NCI-H146 treated with DMSO at 0.1 percent for 48 hours (cell line): ENCODE data around the gene SLC39A11.

Experiments used
- DNase-seq: peaks from one replicate; lab custom pipeline; 2025; ENCODE audit not compliant: unreplicated experiment; lab: John Stamatoyannopoulos, UW

The SLC39A11 gene

DNA sequence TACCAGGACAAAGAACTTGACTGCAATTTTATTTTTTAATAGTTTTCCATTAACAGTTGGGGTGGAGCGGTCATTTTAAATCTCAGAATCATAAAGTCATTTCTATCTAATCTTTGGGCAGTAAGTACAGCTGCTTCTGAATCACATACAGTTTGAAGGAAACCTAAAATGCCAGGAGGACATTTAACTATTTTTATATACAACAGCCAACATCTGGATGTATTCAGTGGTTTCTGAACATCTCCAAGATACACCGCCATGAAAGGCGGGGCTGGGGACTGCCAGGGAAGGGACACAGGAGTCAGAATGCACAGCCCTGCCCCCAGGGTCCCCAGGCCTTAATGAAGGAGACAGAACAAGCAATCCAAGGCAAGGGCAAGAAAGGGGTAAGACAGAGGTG, 392.3 kb downstream of the SLC39A11 start:
- DNase-seq = no peak

GRCh38 chr17:72699545-72699944, 392.9 kb downstream of the SLC39A11 start:
- no peak for DNase-seq

DNA sequence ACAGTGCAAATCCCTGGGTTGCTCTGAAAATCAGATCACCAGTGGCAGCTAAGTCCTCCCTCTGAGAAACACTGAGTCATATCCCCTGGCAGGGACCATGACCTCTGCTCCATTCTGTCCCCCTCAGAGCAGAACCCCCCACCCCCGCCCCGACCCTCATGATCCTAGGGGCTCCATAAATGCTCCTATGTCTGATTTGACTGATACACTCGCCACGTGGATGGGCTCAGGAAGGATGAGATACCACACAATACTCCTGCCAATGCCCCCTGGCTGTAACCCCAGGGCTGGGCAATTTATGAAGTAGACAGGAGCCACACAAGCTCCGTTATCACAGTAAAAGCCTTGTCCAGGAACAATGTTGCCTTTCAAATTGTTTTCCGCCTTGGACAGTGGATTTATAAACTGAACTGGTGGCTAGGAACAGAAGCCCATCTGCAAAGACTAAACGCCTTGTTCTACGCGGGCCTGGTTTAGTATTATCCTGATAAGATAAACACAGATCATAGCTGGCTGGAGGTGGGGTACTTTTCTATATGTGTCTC, 394.8 kb downstream of the SLC39A11 start:
- DNase-seq = no peak

DNA sequence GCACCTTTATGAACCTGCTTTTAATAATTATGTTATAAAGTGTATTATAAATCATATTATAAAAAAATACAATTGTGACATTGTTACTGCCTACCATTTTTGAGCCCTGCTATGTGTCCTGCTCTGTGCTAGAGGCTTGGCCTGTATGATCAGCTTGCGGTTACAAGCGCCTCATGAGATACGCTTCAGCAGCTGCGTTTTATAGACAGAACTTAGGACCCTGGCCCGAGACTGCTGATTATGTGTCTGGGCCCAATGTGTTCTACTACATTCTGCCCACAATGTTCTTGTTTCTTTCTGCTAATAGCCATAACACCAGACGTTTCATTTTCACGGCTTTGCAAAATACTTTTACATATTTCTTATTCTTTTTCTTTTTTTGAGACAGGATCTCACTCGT, 395.8 kb downstream of the SLC39A11 start:
- no peak for DNase-seq

DNA sequence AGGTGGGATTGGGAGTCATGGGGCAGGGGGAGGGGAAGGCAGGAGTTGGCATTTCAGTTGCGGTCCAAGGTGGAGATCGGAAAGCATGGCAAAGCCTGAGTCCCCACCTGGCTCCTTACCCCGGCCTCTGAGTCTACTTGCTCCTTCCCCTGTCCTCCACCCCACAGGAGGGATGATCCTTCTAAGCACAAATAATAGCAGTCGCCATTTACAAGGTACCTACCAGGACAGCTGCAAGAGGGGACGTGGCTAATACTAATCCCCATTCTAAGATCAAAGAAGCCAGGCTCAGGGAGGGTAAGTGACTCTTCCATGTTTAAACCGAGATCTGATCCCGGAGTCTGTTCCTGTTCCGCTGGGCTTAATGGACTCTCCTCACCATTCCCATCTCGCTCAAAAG, 396.3 kb downstream of the SLC39A11 start:
- DNase-seq = no peak

DNA sequence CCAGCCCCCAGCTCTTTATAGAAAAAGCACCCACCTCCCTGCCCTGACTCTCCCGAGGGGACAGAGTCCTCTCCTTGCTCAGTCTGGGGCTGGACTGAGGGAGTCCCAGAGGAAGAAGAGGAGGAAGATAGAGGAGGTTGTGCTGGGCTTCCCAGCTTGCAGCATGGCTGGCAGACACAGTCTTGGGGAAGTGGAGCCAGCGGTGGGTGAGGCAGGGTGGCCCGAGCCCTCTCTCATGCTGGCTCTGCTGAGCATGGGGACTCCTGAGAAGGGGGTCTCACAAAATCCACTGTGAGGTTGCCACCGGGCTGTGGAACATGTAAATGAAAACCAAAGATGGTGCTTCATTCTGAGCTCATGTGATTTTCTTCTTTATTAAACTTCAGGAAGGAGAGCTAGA, 398.5 kb downstream of the SLC39A11 start:
- DNase-seq = no peak

GRCh38 chr17:72693151-72693878, 399.2 kb downstream of the SLC39A11 start:
- DNase-seq = no peak

GRCh38 chr17:72692676-72693075, 399.8 kb downstream of the SLC39A11 start:
- no peak for DNase-seq

DNA sequence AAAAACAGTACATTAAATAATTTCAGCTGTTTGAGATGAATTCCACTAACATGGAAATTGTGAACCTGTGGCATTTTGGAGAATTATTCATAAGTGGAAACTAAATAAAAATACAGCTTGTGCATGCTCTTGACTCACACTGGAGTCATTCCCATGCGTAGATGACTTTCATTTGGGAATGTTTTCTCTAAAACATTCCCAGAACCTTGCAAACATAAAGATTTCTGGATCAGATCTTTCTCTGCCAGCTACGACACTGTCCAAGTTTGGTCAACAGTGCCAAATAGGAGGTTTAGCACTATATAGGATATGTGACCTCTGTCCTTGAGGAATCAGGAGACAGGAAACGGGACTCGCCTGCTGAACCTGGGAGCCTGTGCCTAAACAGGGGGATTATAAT, 400.9 kb downstream of the SLC39A11 start:
- DNase-seq = no peak

GRCh38 chr17:72691017-72691416, 401.5 kb downstream of the SLC39A11 start:
- DNase-seq = no peak

DNA sequence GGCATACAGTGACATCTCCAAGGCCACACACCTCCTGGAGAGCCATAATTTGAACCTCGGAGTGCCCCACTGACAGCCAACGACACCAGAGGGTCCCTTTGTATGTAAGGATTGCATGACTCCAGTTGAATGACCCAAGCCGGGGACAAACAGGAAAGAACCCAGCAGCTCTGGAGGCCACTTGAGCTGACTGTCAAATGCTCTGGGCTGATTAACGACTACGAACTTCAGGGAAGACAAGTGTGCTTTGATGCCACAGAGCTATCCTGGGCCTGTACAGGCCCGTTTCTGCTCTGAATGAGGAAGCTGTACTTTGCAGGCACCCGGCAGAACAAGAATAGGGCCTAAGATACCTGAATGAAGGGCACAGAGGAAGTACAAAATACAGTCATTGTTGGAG, 404.6 kb downstream of the SLC39A11 start:
- no peak for DNase-seq

DNA sequence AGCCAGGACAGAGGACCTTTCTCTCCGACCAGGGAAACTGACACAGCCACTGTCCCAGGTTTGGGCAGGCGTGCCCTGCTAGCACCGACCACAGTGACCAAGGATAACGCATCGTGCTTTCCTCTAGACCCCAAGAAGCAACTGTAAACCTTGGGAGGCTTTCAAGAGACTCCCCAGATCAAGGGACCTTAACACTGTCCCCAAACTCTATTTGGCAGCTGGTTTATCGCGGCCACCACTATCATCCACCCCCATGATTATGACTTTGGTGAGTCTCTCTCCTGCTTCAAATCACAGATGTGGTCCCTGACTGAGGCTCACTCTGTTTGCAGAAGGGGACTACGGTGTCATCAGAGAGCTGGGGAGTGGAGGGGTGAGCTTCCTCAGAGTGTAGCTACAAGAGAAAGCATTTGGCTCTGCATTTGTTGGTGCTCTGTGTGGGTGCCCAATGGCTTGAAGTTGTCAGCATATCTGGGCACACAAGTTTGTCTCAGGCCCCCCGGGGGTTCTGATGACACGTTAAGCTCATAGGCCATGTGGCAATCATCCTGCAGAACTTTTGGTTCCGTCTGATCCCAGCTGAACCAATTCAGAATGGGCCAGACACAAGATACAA, 408.0 kb downstream of the SLC39A11 start:
- no peak for DNase-seq

- DNase-seq = no peak
These were observed 408.7 kb downstream of the SLC39A11 start for GRCh38 chr17:72683506-72684404.

DNA sequence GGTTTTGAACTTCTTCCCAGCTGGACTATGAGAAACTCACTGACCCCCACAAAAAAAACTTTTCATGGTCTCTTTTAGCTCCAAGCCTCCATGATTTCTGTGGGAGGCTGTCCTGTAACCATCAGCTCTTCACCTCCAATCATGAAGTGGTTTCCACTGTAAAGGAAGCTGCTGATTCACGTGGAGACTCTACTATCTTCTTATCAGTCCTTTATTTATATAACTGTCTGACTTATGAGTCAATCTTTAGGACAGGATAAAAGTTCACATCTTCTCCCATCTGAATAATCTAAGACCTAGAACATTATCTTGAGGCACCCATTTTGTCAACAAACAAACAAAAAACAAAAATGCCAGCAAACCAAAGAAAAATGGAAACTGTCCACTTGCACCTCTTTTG, 409.9 kb downstream of the SLC39A11 start:
- no peak for DNase-seq

- DNase-seq = no peak
These were observed 410.6 kb downstream of the SLC39A11 start for GRCh38 chr17:72681844-72682243.

- DNase-seq = no peak
These were observed 414.6 kb downstream of the SLC39A11 start for GRCh38 chr17:72677714-72678390.

DNA sequence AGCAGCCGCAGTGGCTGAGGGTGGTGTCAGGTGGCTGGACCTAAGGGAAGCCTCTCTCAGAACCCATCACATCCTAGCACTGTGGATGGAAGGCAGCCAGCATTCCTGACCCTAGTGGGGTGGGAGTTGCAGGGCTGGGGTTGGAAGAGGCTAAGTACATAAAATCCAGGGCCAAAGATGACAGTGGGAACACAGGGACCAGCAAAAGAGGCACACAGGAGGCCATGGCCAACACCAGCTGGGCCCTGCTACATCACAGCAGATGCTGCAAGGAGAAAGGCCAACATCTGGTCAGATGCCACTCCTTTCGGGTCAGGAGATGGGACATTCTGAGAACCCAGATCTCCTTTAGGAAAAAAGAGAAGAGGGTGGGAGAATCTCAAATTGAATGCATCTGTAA, 415.4 kb downstream of the SLC39A11 start:
- no peak for DNase-seq

GRCh38 chr17:72672729-72673128, 419.8 kb downstream of the SLC39A11 start:
- DNase-seq = no peak

- no peak for DNase-seq
These were observed 421.5 kb downstream of the SLC39A11 start for GRCh38 chr17:72671016-72671415.

DNA sequence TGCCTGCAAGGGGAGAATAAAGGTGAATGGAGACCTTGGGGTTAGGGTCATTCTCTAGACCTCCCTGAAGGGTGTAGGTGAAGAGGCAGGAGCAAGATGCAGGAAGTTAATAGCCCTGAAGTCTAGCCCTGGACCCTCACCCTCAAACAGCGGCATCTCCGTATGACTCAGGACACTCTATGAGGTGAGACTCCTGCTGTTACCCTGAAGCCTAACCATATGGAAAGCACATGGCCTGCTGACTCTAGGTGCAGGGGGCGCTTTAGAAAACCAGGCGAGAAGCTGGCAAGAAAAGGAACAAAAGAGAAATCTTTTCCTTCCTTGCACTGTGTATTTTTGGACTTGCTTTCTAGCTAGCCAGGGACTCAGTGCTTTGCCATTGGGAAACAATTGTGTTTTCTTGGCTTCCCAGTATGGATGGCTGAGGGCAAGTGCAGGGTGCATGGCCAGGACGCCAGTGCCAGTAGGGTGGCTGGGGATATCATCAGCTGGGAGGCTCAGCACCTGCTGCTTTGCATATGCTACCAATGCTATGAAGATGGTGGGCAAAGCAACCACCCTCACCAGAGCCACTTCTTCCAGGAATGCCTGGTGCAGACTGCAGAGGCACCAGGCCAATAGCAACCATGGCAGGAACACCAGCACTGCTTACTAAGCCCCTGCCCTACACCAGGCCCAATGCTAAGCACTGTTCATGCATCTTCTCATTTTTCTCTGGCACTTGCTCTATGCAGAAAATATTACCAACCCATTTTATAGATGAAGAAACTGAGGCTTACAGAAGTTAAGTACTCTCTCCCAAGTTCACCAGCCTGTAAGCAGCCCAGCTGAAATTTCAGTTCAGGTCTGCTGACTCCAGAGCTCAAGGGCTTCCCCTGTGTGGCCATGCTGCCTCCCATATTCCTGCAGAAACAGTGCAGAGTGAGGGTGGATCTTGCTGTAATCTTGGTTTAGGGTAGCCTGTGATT, 425.1 kb downstream of the SLC39A11 start:
- DNase-seq = no peak
